ENCODE results near the gene OR8A1. TPM values are rescaled to one million over a fixed set of nuclear protein-coding genes. Genes with fewer than 3 reads are reported as not detected.

OR8A1 gene
- total RNA-seq (not detected), polyA plus RNA-seq (ENCODE audit: insufficient read length in 6 of 6) (under 1 TPM in 4 of 6 donors, not detected in 2; 0.03 to 0.04 (median 0.03) TPM)
- long read RNA-seq, donor 1 = 0 reads
- long read RNA-seq, donor 2 = 0 reads
- long read RNA-seq, donor 3 = 0 reads
- long read RNA-seq, donor 4 = 0 reads
- long read RNA-seq, donor 5 = 0 reads
- long read RNA-seq, donor 6 = 0 reads
- long read RNA-seq, donor 7 = 0 reads
- long read RNA-seq, donor 8 = 0 reads
- long read RNA-seq, donor 9 = 0 reads
- long read RNA-seq, donor 10 = 0 reads
- long read RNA-seq, donor 11 = 0 reads
- long read RNA-seq, donor 12 = 0 reads

DNA sequence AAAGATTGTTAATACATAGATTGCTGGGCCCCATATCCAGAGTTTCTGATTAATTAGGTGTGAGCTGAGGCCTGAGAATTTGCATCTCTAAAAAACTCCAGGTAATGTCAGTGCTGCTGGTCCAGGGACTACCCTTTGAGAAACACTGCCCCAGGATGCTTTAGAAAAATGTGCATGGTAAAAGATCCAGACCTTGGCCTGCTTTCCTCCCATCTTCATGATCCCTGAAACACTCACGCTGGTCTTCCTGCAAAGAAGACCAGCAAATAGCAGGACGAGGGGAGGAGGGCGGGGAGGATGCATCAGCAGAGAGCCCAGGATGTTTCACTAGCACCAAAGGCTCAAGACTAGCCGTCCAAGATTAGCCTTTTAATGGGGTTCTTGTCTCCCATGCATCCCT is at the start of gene OR8A1:
Gene OR8A1, plus strand, starts transcription at position 301 of the 400 bp plus-strand sequence. CDS start 123 bp downstream, outside the sequence.
- H3K36me3 ChIP-seq = no peaks in the 10 kb centered on the region
- H3K27me3 ChIP-seq = no peaks in the 10 kb centered on the region
- no peak for ATAC-seq
- TF ChIP-seq, protein P1, sequence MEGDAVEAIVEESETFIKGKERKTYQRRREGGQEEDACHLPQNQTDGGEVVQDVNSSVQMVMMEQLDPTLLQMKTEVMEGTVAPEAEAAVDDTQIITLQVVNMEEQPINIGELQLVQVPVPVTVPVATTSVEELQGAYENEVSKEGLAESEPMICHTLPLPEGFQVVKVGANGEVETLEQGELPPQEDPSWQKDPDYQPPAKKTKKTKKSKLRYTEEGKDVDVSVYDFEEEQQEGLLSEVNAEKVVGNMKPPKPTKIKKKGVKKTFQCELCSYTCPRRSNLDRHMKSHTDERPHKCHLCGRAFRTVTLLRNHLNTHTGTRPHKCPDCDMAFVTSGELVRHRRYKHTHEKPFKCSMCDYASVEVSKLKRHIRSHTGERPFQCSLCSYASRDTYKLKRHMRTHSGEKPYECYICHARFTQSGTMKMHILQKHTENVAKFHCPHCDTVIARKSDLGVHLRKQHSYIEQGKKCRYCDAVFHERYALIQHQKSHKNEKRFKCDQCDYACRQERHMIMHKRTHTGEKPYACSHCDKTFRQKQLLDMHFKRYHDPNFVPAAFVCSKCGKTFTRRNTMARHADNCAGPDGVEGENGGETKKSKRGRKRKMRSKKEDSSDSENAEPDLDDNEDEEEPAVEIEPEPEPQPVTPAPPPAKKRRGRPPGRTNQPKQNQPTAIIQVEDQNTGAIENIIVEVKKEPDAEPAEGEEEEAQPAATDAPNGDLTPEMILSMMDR (IDR thresholded peaks at IDR 0.05) = no peak
- intact Hi-C loops (cut with DNase I) = no loop called here
- no peaks in the 10 kb centered on the region for H3K4me1 ChIP-seq
- no peak for DNase-seq
- H3K4me3 ChIP-seq = no peak within 1 kb of the TSS
- H3K9me3 ChIP-seq = peaks cover 0 to 3% of the 10 kb centered on the region in 2 donors
- H3K27ac ChIP-seq = no peak within 1 kb of the TSS

DNA sequence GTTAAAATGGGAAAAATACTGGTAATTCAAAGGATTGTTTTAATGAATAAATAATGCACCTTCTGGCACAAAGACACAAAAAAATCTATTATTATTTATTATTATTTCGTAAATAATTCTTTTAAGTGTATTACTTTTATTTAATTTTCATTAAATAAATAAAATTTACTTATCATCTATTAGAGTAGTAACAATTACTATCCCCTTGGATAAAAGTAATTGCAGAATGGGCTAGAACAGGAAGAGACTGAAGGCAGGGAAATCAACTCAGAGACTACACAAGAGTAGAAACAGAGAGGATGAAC is 49.3 kb upstream of the OR8A1 start:
- intact Hi-C loops (cut with DNase I) = no loop called here
- no peak for ATAC-seq

GRCh38 chr11:124533626-124534025 is 36.2 kb upstream of the OR8A1 start:
- H3K36me3 ChIP-seq = no peaks in the 10 kb centered on the region
- no peak for ATAC-seq
- no peak overlapping the region for H3K27ac ChIP-seq
- no peaks in the 10 kb centered on the region for H3K4me1 ChIP-seq
- intact Hi-C loops (cut with DNase I) = no loop called here
- TF ChIP-seq, protein P1 (IDR thresholded peaks at IDR 0.05) = no peak
- no peaks in the 10 kb centered on the region for H3K27me3 ChIP-seq
- DNase-seq = peak in 1 of 4 donors; percentile 19
- H3K4me3 ChIP-seq = no peak overlapping the region
- H3K9me3 ChIP-seq = no peaks in the 10 kb centered on the region

More for the DNA sequence above, 49.3 kb upstream of the OR8A1 start:
- Histone ChIP-seq H3K4me3 (no peak overlapping the region), H3K27ac (no peak overlapping the region), H3K9me3 (no peaks in the 10 kb centered on the region), H3K27me3 (peaks cover 0 to 11% of the 10 kb centered on the region in 2 donors), H3K4me1 (no peaks in the 10 kb centered on the region), H3K36me3 (no peaks in the 10 kb centered on the region)
- no peak for DNase-seq
- TF ChIP-seq, protein P1 (IDR thresholded peaks at IDR 0.05) = no peak

DNA sequence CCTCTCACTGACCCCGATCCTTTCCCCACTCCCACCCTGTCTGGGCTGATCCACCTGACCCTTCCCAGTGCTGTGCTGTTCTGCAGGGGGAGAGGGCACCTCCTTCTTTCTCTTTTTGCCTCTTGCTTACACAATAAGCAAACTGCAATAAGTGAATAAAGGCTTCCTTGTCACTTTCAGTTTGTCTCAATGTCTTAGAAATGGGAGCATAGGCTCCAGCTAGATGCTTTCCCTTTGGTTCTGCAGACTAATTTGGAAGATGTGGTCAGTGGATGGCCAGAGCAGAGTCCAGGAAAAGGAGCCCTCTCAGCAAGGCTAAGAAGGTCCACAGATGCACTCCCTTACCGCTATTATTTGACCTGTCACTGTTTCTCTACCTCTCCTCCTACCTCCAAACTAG is 35.7 kb upstream of the OR8A1 start:
- no peaks in the 10 kb centered on the region for H3K4me1 ChIP-seq
- intact Hi-C loops (cut with DNase I) = no loop called here
- H3K27ac ChIP-seq = no peak overlapping the region
- H3K9me3 ChIP-seq = no peaks in the 10 kb centered on the region
- no peak for ATAC-seq
- no peaks in the 10 kb centered on the region for H3K27me3 ChIP-seq
- TF ChIP-seq, protein P1 (IDR thresholded peaks at IDR 0.05) = no peak
- no peaks in the 10 kb centered on the region for H3K36me3 ChIP-seq
- H3K4me3 ChIP-seq = no peak overlapping the region
- DNase-seq = no peak

GRCh38 chr11:124535552-124536232 is 34.1 kb upstream of the OR8A1 start:
- no peaks in the 10 kb centered on the region for H3K36me3 ChIP-seq
- no peaks in the 10 kb centered on the region for H3K4me1 ChIP-seq
- no peak overlapping the region for H3K27ac ChIP-seq
- H3K4me3 ChIP-seq = no peak overlapping the region
- TF ChIP-seq, protein P1 (IDR thresholded peaks at IDR 0.05) = no peak
- ATAC-seq (no peak), DNase-seq (no peak)
- H3K27me3 ChIP-seq = no peaks in the 10 kb centered on the region
- H3K9me3 ChIP-seq = no peaks in the 10 kb centered on the region
- intact Hi-C loops (cut with DNase I) = no loop called here

All from left lung (tissue), 14 donors.